Activated T-cell treated with anti-CD3 and anti-CD28 coated beads for 1 hour (primary cell): ENCODE results near the gene TMEM234.

Experiments used
- DNase-seq: peaks from one replicate; pipeline ENCODE4 v3.0.0-alpha.2; 2020; ENCODE audit warnings: low read depth

TMEM234 gene

GRCh38 chr1:32172621-32173245 lies 49.4 kb downstream of the TMEM234 start:
- DNase-seq: no peak

GRCh38 chr1:32170991-32171390 lies 51.2 kb downstream of the TMEM234 start:
- DNase-seq: no peak
